WTC11 (cell line): ENCODE data around the gene TPRX1. TPM values are rescaled to one million over a fixed set of nuclear protein-coding genes. Genes with fewer than 3 reads are reported as not detected.

Experiments used
- ATAC-seq: fragments of 200-7000 bp; cut with Tn5 transposase; 2 replicates; pipeline ENCODE4 v1.10.0; 2021; ENCODE audit warnings: mild to moderate bottlenecking, moderate library complexity
- CTCF ChIA-PET: fragments of 300-600 bp; sonication (Branson Sonifier 250); formaldehyde crosslinking; loops from one replicate; lab custom pipeline; 2021; ENCODE audit warnings: antibody characterized with exemption; lab: Charles Lee
- POLR2A ChIA-PET: fragments of 350-600 bp; sonication (Branson Sonifier 250); formaldehyde crosslinking; loops from one replicate; lab custom pipeline; 2021; ENCODE audit warnings: antibody characterized with exemption; lab: Charles Lee
- DNase-seq: peaks from one replicate; pipeline ENCODE4 v3.0.0; 2021; ENCODE audit warnings: low spot score
- H3K27ac Mint-ChIP-seq: 2 replicates; pipeline ENCODE4 v1.8.0; 2021; ENCODE audit warnings: mixed read lengths
- H3K27me3 Mint-ChIP-seq: 2 replicates; pipeline ENCODE4 v1.8.0; 2021; ENCODE audit warnings: low read depth, mild to moderate bottlenecking, moderate library complexity, mixed read lengths
- H3K36me3 Mint-ChIP-seq: 2 replicates; pipeline ENCODE4 v1.8.0; 2021; ENCODE audit warnings: mixed read lengths
- H3K4me1 Mint-ChIP-seq: 2 replicates; pipeline ENCODE4 v1.8.0; 2022; ENCODE audit warnings: mixed read lengths
- H3K4me3 Mint-ChIP-seq: 2 replicates; pipeline ENCODE4 v1.8.0; 2021; ENCODE audit warnings: mild to moderate bottlenecking, moderate library complexity, mixed read lengths
- H3K9me3 Mint-ChIP-seq: 2 replicates; pipeline ENCODE4 v1.8.0; 2021; ENCODE audit warnings: mixed read lengths
- CBFB ChIP-seq: sonication (generic); formaldehyde crosslinking; IDR thresholded peaks from 2 replicates; pipeline ENCODE4 v1.8.1; 2022; ENCODE audit warnings: mild to moderate bottlenecking, low read depth, missing genetic modification reagents
- CREM ChIP-seq: sonication (generic); formaldehyde crosslinking; IDR thresholded peaks from 2 replicates; pipeline ENCODE4 v1.8.1; 2022; ENCODE audit warnings: mild to moderate bottlenecking, missing genetic modification reagents, moderate library complexity
- ESRRA ChIP-seq: sonication (generic); formaldehyde crosslinking; IDR thresholded peaks from 2 replicates; pipeline ENCODE4 v1.8.1; 2022; ENCODE audit warnings: mild to moderate bottlenecking, missing genetic modification reagents, borderline replicate concordance
- FOXP4 ChIP-seq: sonication (generic); formaldehyde crosslinking; IDR thresholded peaks from 2 replicates; pipeline ENCODE4 v1.8.0; 2022; ENCODE audit warnings: mild to moderate bottlenecking, missing genetic modification reagents
- NR1H2 ChIP-seq: sonication (generic); formaldehyde crosslinking; IDR thresholded peaks from 2 replicates; pipeline ENCODE4 v1.9.0; 2021; ENCODE audit warnings: mild to moderate bottlenecking, moderate library complexity, missing genetic modification reagents
- RELA ChIP-seq: sonication (generic); formaldehyde crosslinking; IDR thresholded peaks from 2 replicates; pipeline ENCODE4 v1.8.1; 2022; ENCODE audit warnings: missing genetic modification reagents, mild to moderate bottlenecking, borderline replicate concordance
- SMAD4 ChIP-seq: sonication (generic); formaldehyde crosslinking; IDR thresholded peaks from 2 replicates; pipeline ENCODE4 v1.8.0; 2022; ENCODE audit warnings: mild to moderate bottlenecking, missing genetic modification reagents
- USF1 ChIP-seq: sonication (generic); formaldehyde crosslinking; IDR thresholded peaks from 2 replicates; pipeline ENCODE4 v1.8.0; 2022; ENCODE audit warnings: mild to moderate bottlenecking, missing genetic modification reagents
- ZMAT4 ChIP-seq: fragments of 250-450 bp; sonication (Bioruptor Pico); IDR thresholded peaks from 2 replicates; pipeline ENCODE4 v1.9.0; 2021; ENCODE audit warnings: mild to moderate bottlenecking
- ZNF121 ChIP-seq: sonication (generic); formaldehyde crosslinking; IDR thresholded peaks from 2 replicates; pipeline ENCODE4 v1.8.0; 2023; ENCODE audit warnings: missing genetic modification reagents
- ZNF416 ChIP-seq: fragments of 250-450 bp; sonication (Bioruptor Pico); IDR thresholded peaks from 2 replicates; pipeline ENCODE4 v1.9.0; 2021; ENCODE audit warnings: mild to moderate bottlenecking, inconsistent platforms
- ZNF532 ChIP-seq: fragments of 250-450 bp; sonication (Bioruptor Pico); IDR thresholded peaks from 2 replicates; pipeline ENCODE4 v1.9.0; 2021; ENCODE audit warnings: mild to moderate bottlenecking, borderline replicate concordance
- total RNA-seq: library from RNA; stranded (reverse); gene quantifications from 3 replicates; pipeline ENCODE4 v1.2.3, GENCODE V29; 2021
- TF ChIP-seq, protein P1 (sequence below): sonication (generic); formaldehyde crosslinking; IDR thresholded peaks from 2 replicates; pipeline ENCODE4 v1.8.1; 2022; ENCODE audit warnings: low read depth, mild to moderate bottlenecking, moderate library complexity, missing genetic modification reagents, borderline replicate concordance
- TF ChIP-seq, protein P2 (sequence below): sonication (generic); formaldehyde crosslinking; IDR thresholded peaks from 2 replicates; pipeline ENCODE4 v1.8.1; 2023; ENCODE audit warnings: mild to moderate bottlenecking, missing genetic modification reagents, moderate library complexity
- TF ChIP-seq, protein P3 (sequence below): sonication (generic); formaldehyde crosslinking; conservative IDR thresholded peaks from 2 replicates; pipeline ENCODE4 v1.8.1; 2022; ENCODE audit warnings: mild to moderate bottlenecking, missing genetic modification reagents
- TF ChIP-seq, protein P4 (sequence below): sonication (generic); formaldehyde crosslinking; IDR thresholded peaks from 2 replicates; pipeline ENCODE4 v1.8.1; 2023; ENCODE audit warnings: mild to moderate bottlenecking, moderate library complexity, missing genetic modification reagents
- TF ChIP-seq, protein P5 (sequence below): sonication (generic); formaldehyde crosslinking; IDR thresholded peaks from 2 replicates; pipeline ENCODE4 v1.8.1; 2023; ENCODE audit warnings: mild to moderate bottlenecking, missing genetic modification reagents
- TF ChIP-seq, protein P6 (sequence below): sonication (generic); formaldehyde crosslinking; IDR thresholded peaks from 2 replicates; pipeline ENCODE4 v1.8.1; 2023; ENCODE audit warnings: mild to moderate bottlenecking, missing genetic modification reagents
- TF ChIP-seq, protein P7 (sequence below): fragments of 250-450 bp; sonication (Bioruptor Pico); IDR thresholded peaks from 2 replicates; pipeline ENCODE4 v1.8.0; 2021; ENCODE audit warnings: mild to moderate bottlenecking

The TPRX1 gene
- total RNA-seq, 1 experiment from 2014 or later = not detected

GRCh38 chr19:47754206-47755064 is 49.9 kb downstream of the TPRX1 start:
- DNase-seq (no peak), ATAC-seq (no peak; the same call in 1 of the 2 replicates)
- Mint-ChIP-seq H3K4me1 (no peaks in the 10 kb centered on the region), H3K27ac (no peak overlapping the region), H3K9me3 (peaks cover 4% of the 10 kb centered on the region), H3K27me3 (no peaks in the 10 kb centered on the region), H3K36me3 (peaks cover 71% of the 10 kb centered on the region), H3K4me3 (no peak overlapping the region)
- TF ChIP-seq CBFB (CRISPR knock-in tag) = no peak
- TF ChIP-seq, protein P1, sequence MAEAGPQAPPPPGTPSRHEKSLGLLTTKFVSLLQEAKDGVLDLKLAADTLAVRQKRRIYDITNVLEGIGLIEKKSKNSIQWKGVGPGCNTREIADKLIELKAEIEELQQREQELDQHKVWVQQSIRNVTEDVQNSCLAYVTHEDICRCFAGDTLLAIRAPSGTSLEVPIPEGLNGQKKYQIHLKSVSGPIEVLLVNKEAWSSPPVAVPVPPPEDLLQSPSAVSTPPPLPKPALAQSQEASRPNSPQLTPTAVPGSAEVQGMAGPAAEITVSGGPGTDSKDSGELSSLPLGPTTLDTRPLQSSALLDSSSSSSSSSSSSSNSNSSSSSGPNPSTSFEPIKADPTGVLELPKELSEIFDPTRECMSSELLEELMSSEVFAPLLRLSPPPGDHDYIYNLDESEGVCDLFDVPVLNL (CRISPR knock-in tag) = no peak
- TF ChIP-seq ZNF416 = no peak
- TF ChIP-seq, protein P2, sequence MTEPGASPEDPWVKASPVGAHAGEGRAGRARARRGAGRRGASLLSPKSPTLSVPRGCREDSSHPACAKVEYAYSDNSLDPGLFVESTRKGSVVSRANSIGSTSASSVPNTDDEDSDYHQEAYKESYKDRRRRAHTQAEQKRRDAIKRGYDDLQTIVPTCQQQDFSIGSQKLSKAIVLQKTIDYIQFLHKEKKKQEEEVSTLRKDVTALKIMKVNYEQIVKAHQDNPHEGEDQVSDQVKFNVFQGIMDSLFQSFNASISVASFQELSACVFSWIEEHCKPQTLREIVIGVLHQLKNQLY (CRISPR knock-in tag) = no peak
- no peak for TF ChIP-seq USF1 (CRISPR knock-in tag)
- TF ChIP-seq SMAD4 = no peak
- TF ChIP-seq, protein P3, sequence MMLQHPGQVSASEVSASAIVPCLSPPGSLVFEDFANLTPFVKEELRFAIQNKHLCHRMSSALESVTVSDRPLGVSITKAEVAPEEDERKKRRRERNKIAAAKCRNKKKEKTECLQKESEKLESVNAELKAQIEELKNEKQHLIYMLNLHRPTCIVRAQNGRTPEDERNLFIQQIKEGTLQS = no peak
- no peak for TF ChIP-seq ZMAT4 (CRISPR knock-in tag)
- TF ChIP-seq, protein P4, sequence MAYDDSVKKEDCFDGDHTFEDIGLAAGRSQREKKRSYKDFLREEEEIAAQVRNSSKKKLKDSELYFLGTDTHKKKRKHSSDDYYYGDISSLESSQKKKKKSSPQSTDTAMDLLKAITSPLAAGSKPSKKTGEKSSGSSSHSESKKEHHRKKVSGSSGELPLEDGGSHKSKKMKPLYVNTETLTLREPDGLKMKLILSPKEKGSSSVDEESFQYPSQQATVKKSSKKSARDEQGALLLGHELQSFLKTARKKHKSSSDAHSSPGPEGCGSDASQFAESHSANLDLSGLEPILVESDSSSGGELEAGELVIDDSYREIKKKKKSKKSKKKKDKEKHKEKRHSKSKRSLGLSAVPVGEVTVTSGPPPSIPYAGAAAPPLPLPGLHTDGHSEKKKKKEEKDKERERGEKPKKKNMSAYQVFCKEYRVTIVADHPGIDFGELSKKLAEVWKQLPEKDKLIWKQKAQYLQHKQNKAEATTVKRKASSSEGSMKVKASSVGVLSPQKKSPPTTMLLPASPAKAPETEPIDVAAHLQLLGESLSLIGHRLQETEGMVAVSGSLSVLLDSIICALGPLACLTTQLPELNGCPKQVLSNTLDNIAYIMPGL (CRISPR knock-in tag) = no peak
- no peak for TF ChIP-seq NR1H2 (CRISPR knock-in tag)
- TF ChIP-seq, protein P5, sequence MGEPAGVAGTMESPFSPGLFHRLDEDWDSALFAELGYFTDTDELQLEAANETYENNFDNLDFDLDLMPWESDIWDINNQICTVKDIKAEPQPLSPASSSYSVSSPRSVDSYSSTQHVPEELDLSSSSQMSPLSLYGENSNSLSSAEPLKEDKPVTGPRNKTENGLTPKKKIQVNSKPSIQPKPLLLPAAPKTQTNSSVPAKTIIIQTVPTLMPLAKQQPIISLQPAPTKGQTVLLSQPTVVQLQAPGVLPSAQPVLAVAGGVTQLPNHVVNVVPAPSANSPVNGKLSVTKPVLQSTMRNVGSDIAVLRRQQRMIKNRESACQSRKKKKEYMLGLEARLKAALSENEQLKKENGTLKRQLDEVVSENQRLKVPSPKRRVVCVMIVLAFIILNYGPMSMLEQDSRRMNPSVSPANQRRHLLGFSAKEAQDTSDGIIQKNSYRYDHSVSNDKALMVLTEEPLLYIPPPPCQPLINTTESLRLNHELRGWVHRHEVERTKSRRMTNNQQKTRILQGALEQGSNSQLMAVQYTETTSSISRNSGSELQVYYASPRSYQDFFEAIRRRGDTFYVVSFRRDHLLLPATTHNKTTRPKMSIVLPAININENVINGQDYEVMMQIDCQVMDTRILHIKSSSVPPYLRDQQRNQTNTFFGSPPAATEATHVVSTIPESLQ (CRISPR knock-in tag) = no peak
- no peak for TF ChIP-seq CREM
- no peak for TF ChIP-seq ZNF121 (CRISPR knock-in tag)
- TF ChIP-seq RELA (CRISPR knock-in tag) = no peak
- no peak for TF ChIP-seq ESRRA (CRISPR knock-in tag)
- TF ChIP-seq ZNF532 (CRISPR knock-in tag) = no peak
- no peak for TF ChIP-seq FOXP4 (CRISPR knock-in tag)
- TF ChIP-seq, protein P6, sequence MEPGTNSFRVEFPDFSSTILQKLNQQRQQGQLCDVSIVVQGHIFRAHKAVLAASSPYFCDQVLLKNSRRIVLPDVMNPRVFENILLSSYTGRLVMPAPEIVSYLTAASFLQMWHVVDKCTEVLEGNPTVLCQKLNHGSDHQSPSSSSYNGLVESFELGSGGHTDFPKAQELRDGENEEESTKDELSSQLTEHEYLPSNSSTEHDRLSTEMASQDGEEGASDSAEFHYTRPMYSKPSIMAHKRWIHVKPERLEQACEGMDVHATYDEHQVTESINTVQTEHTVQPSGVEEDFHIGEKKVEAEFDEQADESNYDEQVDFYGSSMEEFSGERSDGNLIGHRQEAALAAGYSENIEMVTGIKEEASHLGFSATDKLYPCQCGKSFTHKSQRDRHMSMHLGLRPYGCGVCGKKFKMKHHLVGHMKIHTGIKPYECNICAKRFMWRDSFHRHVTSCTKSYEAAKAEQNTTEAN = no peak
- TF ChIP-seq, protein P7, sequence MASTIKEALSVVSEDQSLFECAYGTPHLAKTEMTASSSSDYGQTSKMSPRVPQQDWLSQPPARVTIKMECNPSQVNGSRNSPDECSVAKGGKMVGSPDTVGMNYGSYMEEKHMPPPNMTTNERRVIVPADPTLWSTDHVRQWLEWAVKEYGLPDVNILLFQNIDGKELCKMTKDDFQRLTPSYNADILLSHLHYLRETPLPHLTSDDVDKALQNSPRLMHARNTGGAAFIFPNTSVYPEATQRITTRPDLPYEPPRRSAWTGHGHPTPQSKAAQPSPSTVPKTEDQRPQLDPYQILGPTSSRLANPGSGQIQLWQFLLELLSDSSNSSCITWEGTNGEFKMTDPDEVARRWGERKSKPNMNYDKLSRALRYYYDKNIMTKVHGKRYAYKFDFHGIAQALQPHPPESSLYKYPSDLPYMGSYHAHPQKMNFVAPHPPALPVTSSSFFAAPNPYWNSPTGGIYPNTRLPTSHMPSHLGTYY (CRISPR knock-in tag) = no peak
- CTCF ChIA-PET = interaction anchor here (0.6 to 4.8 kb wide), 2 partner anchors 9 to 11 kb away, joined by 6 to 26 read pairs; no protein-coding TSS in a partner anchor
- POLR2A ChIA-PET = interaction anchor here (0.6 kb wide), 1 partner anchor 120 kb away, joined by 4 read pairs; no protein-coding TSS in a partner anchor
